Astrocyte of the spinal cord (primary cell): ENCODE results near the gene DMXL1.
A peak's percentile ranks its signal among the peaks of the same experiment; 100 is the strongest.

Source experiments
- DNase-seq: peaks from one replicate; pipeline ENCODE4 v3.0.0; 2011; ENCODE audit warnings: low read depth, low spot score
- H3K4me3 ChIP-seq: 2 replicates; pipeline ENCODE4 v1.5.1; 2011; ENCODE audit warnings: low read depth, mild to moderate bottlenecking, low read length, moderate library complexity
- in situ Hi-C: cut with HindIII; loops from 2 replicates; pipeline ENCODE4 v1.10.0; 2017; ENCODE audit warnings: low sequenced_read_pairs
- TF ChIP-seq, protein P1 (sequence below): IDR thresholded peaks from 2 replicates; pipeline ENCODE4 v1.5.1; 2012; ENCODE audit warnings: low read depth, mild to moderate bottlenecking, low read length, inconsistent platforms

The DMXL1 gene

GRCh38 chr5:119270121-119270565, 199.3 kb downstream of the DMXL1 start:
- in situ Hi-C loops: no loop called here
- TF ChIP-seq, protein P1, sequence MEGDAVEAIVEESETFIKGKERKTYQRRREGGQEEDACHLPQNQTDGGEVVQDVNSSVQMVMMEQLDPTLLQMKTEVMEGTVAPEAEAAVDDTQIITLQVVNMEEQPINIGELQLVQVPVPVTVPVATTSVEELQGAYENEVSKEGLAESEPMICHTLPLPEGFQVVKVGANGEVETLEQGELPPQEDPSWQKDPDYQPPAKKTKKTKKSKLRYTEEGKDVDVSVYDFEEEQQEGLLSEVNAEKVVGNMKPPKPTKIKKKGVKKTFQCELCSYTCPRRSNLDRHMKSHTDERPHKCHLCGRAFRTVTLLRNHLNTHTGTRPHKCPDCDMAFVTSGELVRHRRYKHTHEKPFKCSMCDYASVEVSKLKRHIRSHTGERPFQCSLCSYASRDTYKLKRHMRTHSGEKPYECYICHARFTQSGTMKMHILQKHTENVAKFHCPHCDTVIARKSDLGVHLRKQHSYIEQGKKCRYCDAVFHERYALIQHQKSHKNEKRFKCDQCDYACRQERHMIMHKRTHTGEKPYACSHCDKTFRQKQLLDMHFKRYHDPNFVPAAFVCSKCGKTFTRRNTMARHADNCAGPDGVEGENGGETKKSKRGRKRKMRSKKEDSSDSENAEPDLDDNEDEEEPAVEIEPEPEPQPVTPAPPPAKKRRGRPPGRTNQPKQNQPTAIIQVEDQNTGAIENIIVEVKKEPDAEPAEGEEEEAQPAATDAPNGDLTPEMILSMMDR: no peak
- no peak overlapping the region for H3K4me3 ChIP-seq
- DNase-seq: no peak

GRCh38 chr5:119270960-119271757, 200.3 kb downstream of the DMXL1 start:
- H3K4me3 ChIP-seq: no peak overlapping the region
- in situ Hi-C loops: no loop called here
- DNase-seq: no peak
- TF ChIP-seq, protein P1: no peak

- DNase-seq: no peak
- TF ChIP-seq, protein P1: no peak
- H3K4me3 ChIP-seq: no peak overlapping the region
- in situ Hi-C loops: no loop called here
Observed at GRCh38 chr5:119271758-119272730, 201.2 kb downstream of the DMXL1 start.

GRCh38 chr5:119273391-119273839, 202.5 kb downstream of the DMXL1 start:
- no peak for DNase-seq
- in situ Hi-C loops: no loop called here
- TF ChIP-seq, protein P1: no peak
- H3K4me3 ChIP-seq: no peak overlapping the region

DNA sequence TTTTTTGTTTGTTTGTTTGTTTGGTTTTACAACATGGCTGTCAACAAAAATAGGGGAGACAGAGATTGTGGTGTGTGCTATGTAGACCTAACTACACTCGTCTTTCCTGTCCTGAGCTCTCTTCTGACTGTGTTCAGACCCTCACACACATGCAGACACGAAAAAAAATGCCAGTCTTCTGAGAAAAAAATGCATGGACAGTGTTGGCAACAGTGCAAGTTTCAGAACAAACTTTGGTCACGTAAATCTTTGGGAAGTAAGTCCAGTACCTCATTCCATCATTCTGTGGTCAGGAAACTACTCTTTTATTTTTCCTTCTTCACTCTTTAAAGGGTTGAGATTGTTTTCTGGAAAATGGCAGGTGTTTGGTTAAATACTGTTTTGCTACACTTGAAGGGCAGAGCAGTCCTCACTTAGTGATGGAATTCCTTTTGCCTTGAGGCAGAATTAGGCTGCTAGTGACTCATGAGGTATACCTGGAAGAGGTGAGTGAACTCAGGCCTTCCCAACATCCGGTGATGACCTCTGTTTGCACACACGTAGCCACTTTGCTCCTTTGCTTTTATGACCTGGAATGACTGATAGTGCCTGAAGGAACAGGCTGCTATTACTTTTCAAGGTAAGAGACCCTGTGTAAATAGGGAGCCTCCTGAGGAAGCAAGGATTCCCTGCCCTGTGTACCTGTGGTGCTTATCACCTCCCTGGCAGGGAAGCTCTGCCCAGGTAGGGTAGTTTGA, 203.3 kb downstream of the DMXL1 start:
- no peak overlapping the region for H3K4me3 ChIP-seq
- in situ Hi-C loops: no loop called here
- TF ChIP-seq, protein P1: no peak
- no peak for DNase-seq

GRCh38 chr5:119274767-119275130, 203.9 kb downstream of the DMXL1 start:
- TF ChIP-seq, protein P1: no peak
- DNase-seq: peak; percentile 86
- in situ Hi-C loops: no loop called here
- H3K4me3 ChIP-seq: no peak overlapping the region
